Adrenal gland (tissue), 5 donors: ENCODE measurements around the gene TLCD1.

Source experiments
- CTCF ChIP-seq, 6 experiments: fragments of 450-650 bp in 4 of 6; fragments of 200-600 bp in 2 of 6; sonication (generic) in 1 of 6; IDR thresholded peaks; 1 replicate in 5 of 6; 2 replicates in 1 of 6; pipeline versions ENCODE4 v1.5.1 to v1.8.0; 2016 to 2021; ENCODE audit warnings: antibody characterized with exemption in 6 of 6, mild to moderate bottlenecking in 2 of 6, moderate library complexity in 1 of 6
- POLR2A ChIP-seq, 2 donors: fragments of 450-650 bp; IDR thresholded peaks; one replicate each; pipeline ENCODE4 v1.6.1; 2017; ENCODE audit warnings: antibody characterized with exemption in 2 of 2, mild to moderate bottlenecking in 2 of 2, moderate library complexity in 1 of 2
- donor health status: DM: no; HTN: no; CAD: no.

GRCh38 chr17:28715217-28715616 is 10.8 kb downstream of the TLCD1 start:
- TF ChIP-seq CTCF (IDR thresholded peaks at IDR 0.05), result no peak
- no peak for TF ChIP-seq POLR2A (IDR thresholded peaks at IDR 0.05)
